ENCODE results near the gene DDX10.

DDX10 gene

DNA sequence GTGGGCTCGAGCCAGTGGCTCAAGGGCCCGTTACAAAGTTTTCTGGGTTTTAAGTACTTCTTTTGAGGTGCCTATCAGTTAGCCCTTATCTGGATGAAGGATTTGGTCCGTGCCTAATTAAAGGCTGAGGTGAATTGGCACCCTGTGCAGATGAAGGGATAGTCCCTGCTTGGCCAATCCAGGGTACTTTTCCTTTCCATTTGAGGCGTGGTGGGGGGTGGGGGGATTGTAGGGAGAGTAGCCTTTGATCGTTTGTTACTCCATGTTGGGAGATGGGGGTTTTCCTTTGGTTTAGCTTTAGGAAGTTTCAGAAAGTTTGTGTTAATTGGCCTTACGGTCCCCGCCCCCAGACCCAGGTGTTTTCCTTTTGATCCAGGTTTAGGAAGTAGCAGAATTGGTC lies 170.8 kb downstream of the DDX10 start:
- DNase-seq: no peak

DNA sequence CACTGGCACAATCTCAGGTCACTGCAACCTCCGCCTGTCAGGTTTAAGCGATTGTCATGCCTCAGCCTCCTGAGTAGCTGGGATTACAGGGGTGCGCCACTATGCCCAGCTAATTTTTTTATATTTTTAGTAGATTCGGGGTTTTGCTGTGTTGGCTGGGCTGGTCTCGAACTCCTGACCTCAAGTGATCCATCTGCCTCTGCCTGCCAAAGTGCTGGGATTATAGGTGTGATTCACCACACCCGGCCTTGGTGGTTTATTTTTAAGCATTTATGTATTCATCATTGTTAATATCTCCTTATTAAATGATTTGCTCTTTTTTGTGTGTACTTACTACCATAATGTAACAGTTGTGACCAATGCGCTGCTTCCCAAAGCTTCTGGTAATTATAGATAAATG lies 171.7 kb downstream of the DDX10 start:
- DNase-seq: no peak

DNA sequence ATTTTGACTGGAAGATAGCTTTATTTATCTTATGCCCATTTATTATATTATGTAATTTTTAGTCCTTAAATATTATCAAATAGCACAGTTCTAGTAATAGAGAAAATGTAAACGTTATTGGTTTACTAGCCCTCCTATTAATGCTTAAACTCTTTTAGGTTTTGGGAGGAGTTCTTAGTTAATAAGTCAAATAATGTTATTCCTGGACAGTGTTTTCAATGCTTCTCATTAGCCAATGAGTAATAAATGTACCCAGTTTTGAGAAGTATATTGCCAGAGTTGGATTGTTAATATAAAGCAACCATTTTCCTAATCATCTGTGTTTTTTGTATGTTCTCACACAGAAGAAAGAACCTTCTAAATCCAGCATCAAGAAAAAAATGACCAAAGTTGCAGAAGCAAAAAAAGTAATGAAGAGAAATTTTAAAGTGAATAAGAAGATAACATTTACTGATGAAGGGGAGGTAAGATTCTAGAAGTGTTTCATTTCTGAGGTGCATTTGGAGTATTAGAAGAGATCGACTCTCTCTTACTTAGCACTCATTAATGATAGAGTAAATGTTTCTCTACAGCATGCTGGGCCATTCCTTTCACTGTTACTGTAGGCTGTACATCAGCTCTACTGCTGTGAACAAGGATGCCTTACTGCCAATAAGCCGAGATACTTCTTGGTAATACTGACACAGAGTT lies 173.4 kb downstream of the DDX10 start:
- DNase-seq: no peak

DNA sequence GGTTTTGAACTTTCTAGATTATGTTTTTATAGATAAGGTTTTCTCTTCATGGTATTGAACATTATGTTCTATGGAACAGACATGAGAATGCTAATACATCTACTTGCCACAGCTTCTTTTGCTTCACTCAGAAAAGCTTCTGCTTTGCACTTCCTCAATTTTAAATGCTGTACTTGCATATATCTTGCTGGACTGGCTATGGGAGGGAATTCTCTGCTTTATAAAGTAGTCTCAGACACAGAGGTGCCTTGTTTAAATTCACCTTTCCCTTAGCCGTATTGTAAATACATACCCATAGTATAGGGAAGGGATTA lies 173.9 kb downstream of the DDX10 start:
- DNase-seq: no peak

DNA sequence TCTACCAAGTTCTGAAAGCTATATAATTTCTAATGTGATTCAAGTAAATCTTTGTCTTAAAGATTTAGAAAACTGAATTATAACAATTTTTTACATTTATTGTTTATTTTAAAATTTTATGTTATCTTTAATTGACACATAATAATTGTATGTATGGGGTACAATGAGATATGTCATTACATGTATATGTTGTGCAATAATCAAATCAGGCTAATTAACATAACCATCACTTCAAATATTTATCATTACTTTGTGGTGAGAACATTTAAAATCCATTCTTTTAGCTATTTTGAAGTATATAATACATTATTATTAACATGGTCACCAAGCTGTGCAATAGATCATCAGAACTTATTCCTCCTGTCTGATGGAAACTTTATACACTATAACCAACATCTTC lies 181.1 kb downstream of the DDX10 start:
- DNase-seq: no peak

DNA sequence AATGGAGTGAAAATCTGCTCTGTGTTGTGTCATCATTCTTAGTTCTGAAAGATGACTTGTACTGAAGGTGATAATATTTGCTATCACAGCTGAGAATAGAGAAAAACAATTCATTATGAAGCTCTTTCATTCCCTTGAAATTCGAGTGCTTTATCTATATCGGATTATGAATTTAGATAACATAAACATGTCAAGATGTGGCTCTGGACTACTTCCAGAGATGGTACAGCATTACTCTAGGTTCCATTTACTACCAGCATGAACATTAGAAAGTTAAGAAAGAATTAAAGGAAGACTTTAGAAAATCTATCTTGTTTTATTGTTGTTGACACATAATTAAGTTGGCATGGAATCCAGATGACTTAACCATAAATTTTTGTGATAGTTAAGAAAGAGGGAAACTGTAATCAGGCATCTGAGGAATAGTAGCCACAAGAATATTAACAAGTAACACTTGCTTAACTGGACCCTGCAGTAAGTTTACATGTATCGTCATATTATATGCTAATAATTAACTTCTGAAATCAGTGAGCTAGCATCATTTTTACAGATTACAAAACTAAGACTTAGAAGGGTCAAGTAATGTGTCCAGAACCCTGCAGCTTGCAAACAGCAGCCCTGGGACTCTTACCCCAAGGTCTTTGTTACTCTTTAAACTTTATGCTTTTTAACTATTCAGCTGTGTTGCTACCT lies 182.6 kb downstream of the DDX10 start:
- DNase-seq: no peak

DNA sequence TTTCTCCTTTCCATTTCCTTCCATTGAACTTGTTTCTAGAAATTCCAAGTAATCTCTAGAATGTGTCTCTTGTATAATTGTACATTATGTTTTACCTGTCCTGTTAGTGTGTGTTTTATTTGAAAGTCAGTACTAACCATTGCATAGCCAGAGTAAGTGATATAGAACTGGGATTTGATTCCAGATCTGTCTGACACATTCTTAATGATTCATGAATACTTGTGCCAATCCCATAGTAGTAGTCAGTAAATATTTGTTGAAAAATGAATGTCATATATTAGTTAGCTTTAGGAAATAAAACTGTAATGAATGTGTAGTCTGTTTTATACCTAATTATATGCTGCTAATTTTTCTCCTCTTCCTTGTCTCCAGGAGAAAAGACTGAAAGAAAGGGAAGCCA lies 186.9 kb downstream of the DDX10 start:
- no peak for DNase-seq

DNA sequence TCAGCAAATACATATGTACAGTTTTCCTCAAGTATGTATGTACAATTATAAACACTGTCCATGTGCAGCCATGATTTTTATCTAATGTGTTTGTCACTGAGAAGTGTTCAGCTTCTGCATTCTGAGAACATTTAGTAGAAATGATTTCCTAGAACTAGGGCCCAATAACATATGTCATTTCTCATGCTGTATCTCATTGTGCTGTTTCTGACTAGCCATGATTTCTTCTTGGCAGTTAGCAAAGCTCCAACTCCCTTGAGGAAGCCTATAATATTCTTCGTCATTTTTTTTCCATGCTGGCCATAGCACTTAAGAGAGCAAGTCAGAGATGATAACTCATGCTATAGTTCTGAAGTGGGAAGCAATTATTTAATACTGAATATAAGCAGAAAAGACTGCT lies 187.8 kb downstream of the DDX10 start:
- no peak for DNase-seq

DNA sequence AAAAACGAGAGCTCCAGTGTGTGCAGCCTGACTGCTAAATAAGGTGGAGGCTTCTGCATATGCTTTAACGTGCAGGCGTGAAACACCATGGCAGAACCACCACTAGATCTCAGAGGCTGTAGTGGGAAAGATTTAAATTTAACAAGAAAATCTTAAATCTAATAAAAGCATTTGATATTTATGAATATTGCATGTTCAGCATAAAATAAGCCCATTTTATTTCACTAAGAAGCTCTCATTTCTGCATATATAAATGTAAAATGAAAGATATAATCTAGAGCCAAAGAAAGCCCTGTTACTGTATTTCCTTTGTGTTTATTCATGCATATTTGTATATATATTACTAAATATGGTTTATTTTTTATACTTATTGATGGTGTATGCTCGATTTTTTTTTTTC lies 188.3 kb downstream of the DDX10 start:
- DNase-seq: no peak

DNA sequence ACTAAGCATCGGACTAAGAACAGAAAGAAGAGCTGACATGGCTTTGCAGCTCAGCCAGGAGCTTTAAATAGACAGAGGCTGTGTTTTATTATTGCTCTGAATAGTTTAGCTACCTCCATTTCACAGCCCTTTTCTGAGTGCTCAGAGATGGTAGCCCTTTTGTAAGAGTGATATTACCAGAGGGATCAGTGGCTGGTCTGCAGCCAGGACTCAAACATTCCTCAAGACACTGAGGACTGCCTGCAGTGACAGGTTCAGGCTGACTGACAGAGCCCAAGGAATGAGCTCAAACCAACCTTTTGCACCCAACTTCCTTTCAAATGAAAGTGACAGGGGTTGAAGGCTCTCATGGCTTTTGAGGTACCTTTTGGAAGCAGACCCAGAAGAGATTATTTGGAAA lies 189.0 kb downstream of the DDX10 start:
- no peak for DNase-seq

DNA sequence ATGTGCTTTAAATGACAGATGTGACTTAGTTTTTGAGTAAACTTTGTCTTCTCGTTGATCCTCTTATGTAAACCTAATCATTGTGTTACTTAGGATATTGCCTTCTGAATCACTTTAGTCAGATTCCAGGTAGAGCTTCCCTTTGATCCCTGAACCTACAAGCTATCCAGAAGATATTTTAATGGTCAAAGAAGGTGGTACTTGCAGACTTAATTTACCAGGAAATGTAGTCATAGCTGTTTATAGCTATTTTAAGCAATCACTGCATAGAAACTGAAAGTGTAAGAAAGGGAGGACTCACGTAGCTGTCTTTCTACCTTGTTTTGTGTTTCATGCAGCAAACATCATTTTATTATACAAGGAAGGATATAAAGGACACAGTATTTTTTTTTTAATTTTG lies 189.5 kb downstream of the DDX10 start:
- DNase-seq: no peak

DNA sequence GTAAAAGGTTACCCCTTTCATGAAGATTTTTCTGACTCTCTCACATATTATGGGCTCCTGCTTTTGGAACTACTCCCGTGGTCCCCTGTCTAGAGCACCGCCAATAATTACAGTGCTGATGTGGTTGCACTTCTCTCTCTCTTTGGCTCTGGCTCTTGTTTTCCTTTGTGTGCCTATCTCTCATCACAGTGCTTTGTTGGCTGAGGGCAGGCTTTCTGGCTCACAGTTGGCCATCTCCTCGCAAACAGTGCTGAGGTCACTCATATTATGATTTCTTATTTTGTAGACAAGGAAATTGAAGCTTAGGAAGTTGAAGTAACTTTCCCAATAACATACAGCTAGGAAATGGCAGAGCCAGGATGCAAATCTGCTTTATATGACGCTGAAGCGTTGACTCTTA lies 192.5 kb downstream of the DDX10 start:
- peak; percentile 5 for DNase-seq

DNA sequence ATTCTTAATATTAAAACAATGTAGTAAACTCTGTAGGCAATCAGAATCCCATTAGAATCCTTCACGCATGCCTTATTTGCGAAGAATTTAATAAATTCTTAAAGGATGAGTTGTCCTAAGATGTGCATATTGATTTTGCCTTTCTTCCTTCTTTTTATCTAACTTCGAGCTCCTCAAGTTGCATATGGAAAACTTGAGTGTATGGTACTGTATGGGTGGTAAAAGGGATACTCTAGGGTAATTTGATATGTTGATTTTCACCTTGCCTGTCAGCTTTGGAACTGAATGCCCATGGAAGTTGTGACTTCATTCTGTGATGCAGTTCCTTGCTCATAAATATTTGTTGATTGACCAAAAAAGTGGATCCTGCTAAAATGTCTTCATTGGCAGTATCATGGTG lies 193.8 kb downstream of the DDX10 start:
- no peak for DNase-seq

DNA sequence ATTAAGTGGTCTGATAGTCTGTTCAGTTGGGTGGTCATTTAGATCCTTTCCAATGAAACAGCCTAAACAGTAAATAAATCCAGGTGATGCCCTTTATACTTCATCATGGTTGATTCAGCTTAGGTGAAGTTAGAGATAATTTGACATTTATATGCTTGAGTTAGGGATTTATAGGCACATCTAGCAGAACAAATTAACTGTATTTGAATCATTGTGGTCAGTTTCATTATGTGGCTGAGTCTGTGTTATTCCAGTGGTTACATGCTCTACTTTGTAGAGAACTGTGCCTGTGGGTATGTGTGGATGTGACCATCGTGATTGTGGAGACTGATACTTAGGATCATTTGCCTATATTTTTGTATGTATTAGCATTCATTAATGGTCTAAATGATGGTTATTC lies 194.6 kb downstream of the DDX10 start:
- no peak for DNase-seq

DNA sequence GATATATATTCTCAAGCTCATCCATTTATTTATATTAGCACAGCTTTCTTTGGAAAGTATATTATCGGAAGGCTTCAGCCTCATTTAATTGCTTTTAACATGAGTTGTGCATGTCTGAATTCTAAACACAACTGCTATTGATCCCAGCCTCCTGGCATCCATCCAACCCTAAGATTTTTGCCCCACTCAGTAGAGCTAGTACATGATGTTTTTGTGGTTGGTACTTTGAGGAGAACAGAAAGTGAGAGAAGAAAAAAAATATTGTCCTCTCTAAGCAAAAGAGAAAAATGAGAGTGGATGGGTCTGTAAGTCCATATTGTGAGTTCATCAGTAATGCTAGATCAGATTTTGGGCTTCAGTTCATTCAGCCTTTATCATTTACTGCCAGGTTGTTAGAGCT lies 198.7 kb downstream of the DDX10 start:
- DNase-seq: no peak

DNA sequence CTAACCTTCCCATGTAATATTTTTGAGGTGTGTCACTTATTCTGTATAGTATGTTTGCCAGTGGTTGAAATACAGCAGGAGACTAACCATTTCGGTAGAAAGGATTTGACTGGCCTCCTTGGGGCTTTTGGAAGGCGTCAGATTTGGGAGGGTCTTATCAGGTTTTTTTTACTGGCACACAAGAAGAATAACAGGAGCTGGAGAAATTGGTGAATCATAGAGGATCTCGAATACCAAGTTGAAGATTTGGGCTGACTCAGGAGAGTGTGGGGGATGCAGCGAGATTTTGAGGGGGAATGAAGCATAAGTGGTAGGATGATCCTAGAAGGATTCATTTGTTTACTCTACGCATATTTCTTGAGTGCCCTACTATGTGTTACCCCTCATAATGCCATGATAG lies 200.5 kb downstream of the DDX10 start:
- DNase-seq: no peak

DNA sequence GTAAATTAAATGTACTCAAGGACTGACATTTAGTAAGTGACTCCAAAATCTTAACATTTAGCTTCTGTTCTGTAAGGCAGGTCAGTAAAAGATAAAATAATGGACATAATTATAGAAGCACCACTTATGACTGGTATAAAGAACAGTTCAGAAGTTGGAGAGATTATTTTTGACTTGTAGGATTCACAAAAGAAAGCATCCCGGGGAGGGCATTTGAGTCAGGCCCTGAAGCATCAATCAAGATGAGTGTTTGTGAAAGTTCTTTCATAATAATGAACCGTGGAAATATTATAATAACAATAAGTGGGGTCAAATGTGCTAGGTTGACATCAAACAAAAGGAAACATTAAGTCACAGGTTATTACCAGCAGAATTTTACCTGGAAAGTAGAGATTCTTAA lies 201.9 kb downstream of the DDX10 start:
- no peak for DNase-seq

DNA sequence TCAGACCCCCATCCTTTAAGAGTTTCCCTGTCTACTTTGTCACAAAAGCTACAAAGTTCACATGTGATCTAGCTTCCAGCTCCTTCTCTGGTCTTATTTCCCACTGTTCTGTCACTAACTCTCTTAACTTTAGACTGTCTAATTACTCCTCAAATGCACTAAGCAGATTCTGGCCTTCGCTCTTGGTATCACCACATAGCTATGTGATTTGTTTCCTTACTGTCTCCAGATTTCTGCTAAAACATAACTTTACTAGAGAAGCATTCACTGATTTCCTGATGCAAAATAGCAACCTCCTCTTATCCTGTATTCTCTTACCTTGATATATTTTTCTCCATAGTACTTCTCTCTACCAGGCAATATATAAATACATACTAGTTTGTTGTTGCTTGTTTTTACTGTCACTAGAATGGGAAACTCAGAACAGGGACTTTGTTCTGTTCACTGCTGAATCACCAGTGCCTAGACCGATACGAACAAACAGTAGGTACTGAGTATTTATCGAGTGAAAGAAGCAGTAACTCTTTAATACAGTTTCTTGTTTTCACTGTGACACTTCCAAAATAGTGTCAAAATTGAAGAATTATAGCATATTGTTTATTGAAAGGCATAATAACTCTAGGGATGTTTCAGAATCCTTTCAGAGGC lies 205.6 kb downstream of the DDX10 start:
- DNase-seq: no peak

DNA sequence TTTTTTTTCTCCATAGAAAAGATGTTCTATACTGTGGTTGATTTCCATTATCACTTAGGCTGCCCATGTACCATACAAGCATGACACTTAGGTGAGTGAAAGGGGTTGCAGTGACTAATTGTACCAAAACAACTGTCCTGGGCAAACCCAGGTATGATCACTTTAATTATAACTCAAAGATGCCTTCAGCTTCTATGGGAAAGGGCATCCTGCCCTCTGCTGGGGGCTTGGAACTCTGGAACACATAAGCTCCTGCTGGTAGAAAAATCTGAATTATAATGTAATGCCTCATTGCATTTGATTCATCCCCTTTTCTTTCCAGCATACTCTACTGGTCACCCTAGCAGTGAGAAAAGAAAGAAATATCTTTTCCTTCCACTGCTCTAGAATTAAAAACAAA lies 206.3 kb downstream of the DDX10 start:
- DNase-seq: peak; percentile 20

DNA sequence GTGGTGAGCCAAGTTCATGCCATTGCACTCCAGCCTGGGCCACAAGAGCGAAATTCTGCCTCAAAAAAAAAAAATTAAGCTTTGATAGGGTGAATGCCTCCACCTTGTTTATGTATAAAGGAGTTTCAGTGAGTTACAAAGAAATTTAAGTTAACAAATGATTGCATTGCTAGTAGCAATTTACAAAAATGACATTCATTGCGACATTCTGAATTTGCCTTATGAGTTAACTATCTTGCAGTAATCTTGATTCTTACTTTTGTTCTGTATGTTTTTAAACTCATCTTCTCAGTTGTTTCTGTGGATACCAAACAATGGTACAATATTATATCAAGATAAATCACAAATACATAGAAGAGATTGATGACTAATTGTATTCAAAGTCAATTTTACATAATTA lies 207.0 kb downstream of the DDX10 start:
- no peak for DNase-seq

DNA sequence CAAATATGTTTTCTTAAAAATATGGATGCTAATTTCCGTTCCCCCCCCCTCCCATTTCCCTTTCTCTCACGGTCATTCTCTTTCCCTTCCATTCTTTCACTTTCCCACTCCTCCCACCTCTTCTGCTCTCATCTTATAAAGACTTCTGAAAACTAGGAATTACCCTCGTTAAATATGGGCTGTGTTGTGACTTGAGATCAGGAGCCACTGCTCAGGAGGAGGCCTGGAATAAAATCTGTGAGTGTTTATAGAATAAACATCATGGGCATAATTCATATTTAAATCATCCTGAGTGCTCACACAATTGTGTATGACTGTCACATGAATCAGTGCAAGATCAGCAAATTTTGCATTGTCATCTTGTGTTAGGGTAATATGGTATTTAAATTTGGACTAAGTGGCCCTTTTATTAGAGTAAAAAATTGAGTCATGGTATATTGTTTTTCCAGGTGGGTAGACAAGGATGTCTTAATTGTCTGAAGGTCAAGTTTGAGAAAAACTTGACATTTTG lies 208.0 kb downstream of the DDX10 start:
- DNase-seq: peak; percentile 9

DNA sequence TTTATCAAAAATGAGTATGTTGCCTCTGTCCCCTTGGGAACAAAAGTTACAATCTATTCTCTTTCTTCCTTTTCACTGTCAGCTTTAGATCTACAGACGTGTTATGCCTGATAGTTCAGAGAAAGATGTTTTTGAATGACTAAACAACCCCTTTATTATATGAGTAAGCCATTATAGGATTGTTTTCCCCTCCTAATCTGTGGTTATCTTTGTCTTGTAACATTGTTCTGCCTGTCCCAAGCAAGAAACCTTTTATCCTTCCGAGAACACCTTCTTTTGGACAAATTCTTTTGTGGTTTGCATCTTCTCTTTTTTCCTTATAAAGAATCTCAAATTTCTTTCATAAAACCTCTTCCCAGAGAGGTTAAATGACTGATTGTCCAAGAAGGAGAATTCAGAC lies 208.4 kb downstream of the DDX10 start:
- no peak for DNase-seq

DNA sequence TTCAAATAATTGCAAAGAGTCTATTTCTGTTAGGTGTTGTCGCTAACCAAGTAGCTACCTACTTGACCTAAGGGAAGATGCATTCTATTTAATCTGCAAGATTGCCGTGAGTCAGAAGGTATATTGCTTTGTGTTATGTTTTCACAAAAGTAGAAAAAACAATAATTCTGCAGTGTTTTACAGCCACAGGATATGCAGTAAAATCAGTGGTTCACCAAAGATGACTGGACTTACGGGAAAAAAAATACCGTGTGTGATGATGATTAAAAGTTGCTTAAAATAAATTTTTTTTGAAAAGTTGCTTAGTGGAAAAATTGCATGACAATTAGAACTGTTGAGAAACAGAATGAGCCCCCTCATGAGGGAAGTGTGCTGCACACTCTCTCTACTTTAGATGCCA lies 209.1 kb downstream of the DDX10 start:
- no peak for DNase-seq

DNA sequence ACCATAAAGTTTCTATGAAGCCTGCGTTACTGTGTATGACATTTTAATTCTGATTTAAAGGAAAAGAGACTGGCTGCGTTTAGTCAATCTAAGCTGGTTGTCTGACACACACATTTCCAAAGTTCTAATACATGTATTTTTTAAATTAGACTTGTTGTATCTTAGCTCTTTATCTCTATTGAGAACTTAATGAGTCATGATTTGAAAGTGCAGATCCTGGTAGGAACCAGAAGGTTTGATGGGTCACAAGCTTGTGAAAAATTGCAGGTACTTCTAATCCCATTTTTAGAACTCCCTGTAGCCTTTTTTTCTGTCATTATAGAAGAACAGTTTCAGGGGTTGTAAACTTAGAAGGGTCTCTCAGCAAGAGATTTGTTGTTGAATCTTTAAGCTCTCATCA lies 210.3 kb downstream of the DDX10 start:
- no peak for DNase-seq

DNA sequence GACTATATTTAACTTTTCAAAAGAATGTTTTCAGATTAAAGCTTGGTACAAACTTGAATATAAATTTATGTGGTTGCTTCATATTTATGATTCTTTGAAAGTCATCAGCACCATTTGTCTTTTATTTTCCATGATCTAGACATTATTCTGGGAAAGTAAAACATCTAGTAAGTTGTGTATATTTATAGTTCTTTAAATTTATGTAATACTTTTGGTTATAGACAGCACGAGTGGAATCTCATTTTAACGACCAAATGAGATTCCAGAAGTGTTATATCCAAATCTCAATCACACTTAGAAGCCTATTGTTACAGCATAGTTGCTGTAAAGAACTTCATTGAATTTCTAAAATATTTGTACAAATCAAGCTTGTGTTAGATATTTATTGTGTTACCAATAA lies 212.3 kb downstream of the DDX10 start:
- no peak for DNase-seq

Data from NCI-H1105 treated with DMSO at 0.1 percent for 48 hours (cell line).